Measurements from ENCODE around the gene TOLLIP. TPM values are rescaled to one million over a fixed set of nuclear protein-coding genes. Genes with fewer than 3 reads are reported as not detected.

The TOLLIP gene
- polyA plus RNA-seq, 1 experiment, result 38.3 TPM

GRCh38 chr11:1317993-1318392 lies 8.6 kb upstream of the TOLLIP start:
- no peaks in the 10 kb centered on the region for H3K36me3 ChIP-seq (ENCODE audit: control insufficient read depth, insufficient read depth, low read length)
- ChIA-PET CTCF (interaction anchor here (1.2 kb wide), 1 partner anchor 257 kb away, joined by 3 read pairs; no protein-coding TSS in a partner anchor), POLR2A (no interaction called here)
- no peaks in the 10 kb centered on the region; the same call in none of the 2 replicates for H3K27me3 ChIP-seq (ENCODE audit: control insufficient read depth, insufficient read depth, low read length)
- no peak for DNase-seq (ENCODE audit: low read depth)
- TF ChIP-seq, protein P1, sequence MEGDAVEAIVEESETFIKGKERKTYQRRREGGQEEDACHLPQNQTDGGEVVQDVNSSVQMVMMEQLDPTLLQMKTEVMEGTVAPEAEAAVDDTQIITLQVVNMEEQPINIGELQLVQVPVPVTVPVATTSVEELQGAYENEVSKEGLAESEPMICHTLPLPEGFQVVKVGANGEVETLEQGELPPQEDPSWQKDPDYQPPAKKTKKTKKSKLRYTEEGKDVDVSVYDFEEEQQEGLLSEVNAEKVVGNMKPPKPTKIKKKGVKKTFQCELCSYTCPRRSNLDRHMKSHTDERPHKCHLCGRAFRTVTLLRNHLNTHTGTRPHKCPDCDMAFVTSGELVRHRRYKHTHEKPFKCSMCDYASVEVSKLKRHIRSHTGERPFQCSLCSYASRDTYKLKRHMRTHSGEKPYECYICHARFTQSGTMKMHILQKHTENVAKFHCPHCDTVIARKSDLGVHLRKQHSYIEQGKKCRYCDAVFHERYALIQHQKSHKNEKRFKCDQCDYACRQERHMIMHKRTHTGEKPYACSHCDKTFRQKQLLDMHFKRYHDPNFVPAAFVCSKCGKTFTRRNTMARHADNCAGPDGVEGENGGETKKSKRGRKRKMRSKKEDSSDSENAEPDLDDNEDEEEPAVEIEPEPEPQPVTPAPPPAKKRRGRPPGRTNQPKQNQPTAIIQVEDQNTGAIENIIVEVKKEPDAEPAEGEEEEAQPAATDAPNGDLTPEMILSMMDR (IDR thresholded peaks at IDR 0.05; ENCODE audit: insufficient read depth, low read depth, low read length), result no peak
- H3K4me3 ChIP-seq (ENCODE audit: low read depth, low read length), result no peak overlapping the region

- CTCF ChIA-PET, result interaction anchor here (0.6 to 1.2 kb wide), 2 partner anchors 257 to 989 kb away, joined by 3 read pairs; no protein-coding TSS in a partner anchor
- H3K27me3 ChIP-seq (ENCODE audit: control insufficient read depth, insufficient read depth, low read length), result no peaks in the 10 kb centered on the region; the same call in none of the 2 replicates
- POLR2A ChIA-PET, result no interaction called here
- no peak for DNase-seq (ENCODE audit: low read depth)
- TF ChIP-seq, protein P1 (IDR thresholded peaks at IDR 0.05; ENCODE audit: insufficient read depth, low read depth, low read length), result no peak
- H3K4me3 ChIP-seq (ENCODE audit: low read depth, low read length), result no peak overlapping the region
- no peaks in the 10 kb centered on the region for H3K36me3 ChIP-seq (ENCODE audit: control insufficient read depth, insufficient read depth, low read length)
Observed at GRCh38 chr11:1317432-1317831, 8.0 kb upstream of the TOLLIP start.

GRCh38 chr11:1310772-1311468 lies 1.5 kb upstream of the TOLLIP start:
- TF ChIP-seq, protein P1 (IDR thresholded peaks at IDR 0.05; ENCODE audit: insufficient read depth, low read depth, low read length), result no peak
- CTCF ChIA-PET, result no interaction called here
- POLR2A ChIA-PET, result no interaction called here
- Histone ChIP-seq H3K27me3 (ENCODE audit: control insufficient read depth, insufficient read depth, low read length) (no peaks in the 10 kb centered on the region), H3K36me3 (ENCODE audit: control insufficient read depth, insufficient read depth, low read length) (peaks cover 4% of the 10 kb centered on the region), H3K4me3 (ENCODE audit: low read depth, low read length) (no peak overlapping the region; the same call in 1 of the 2 replicates)
- DNase-seq (ENCODE audit: low read depth), result no peak

DNA sequence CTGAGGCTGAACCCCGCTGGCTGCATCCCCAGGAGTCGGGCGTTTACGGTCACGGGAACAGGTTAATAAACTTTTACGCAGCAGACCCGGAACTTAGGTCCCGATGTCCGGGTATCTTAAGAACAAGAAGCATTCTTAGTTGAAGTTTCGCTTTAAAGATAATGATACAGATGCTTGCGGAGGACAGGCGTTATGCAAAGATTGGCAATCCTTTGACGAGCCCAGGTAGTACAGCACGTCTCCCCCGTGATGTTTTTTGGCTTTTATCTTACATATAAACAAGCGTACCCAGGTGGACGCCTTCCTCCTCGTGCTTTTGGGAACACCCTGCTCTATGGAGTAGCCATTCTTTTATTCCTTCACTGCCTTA lies 871 bp upstream of the TOLLIP start:
- no peaks in the 10 kb centered on the region for H3K27me3 ChIP-seq (ENCODE audit: control insufficient read depth, insufficient read depth, low read length)
- peak overlapping the region; percentile 59 for H3K4me3 ChIP-seq (ENCODE audit: low read depth, low read length)
- POLR2A ChIA-PET, result no interaction called here
- peaks cover 4% of the 10 kb centered on the region for H3K36me3 ChIP-seq (ENCODE audit: control insufficient read depth, insufficient read depth, low read length)
- TF ChIP-seq, protein P1 (IDR thresholded peaks at IDR 0.05; ENCODE audit: insufficient read depth, low read depth, low read length), result no peak
- CTCF ChIA-PET, result no interaction called here
- DNase-seq (ENCODE audit: low read depth), result no peak

GRCh38 chr11:1308743-1309497 lies 512 bp downstream of the TOLLIP start:
- TF ChIP-seq, protein P1 (IDR thresholded peaks at IDR 0.05; ENCODE audit: insufficient read depth, low read depth, low read length), result no peak
- no peak for DNase-seq (ENCODE audit: low read depth)
- ChIA-PET POLR2A (no interaction called here), CTCF (interaction anchor here (0.6 to 1.7 kb wide), 3 partner anchors 11 to 564 kb away, joined by 3 to 5 read pairs (median 3); no protein-coding TSS in a partner anchor)
- Histone ChIP-seq H3K27me3 (ENCODE audit: control insufficient read depth, insufficient read depth, low read length) (no peaks in the 10 kb centered on the region), H3K36me3 (ENCODE audit: control insufficient read depth, insufficient read depth, low read length) (peaks cover 7% of the 10 kb centered on the region), H3K4me3 (ENCODE audit: low read depth, low read length) (peak overlapping the region; percentile 79)

Measured in BJ (cell line).